Hepatocyte (in vitro differentiated cells): ENCODE measurements around the gene AGAP5. TPM values are rescaled to one million over a fixed set of nuclear protein-coding genes. Genes with fewer than 3 reads are reported as not detected.
"Not testable (repeated sequence)": the region's sequence is repeated elsewhere in the genome, so short reads cannot be mapped to it uniquely, and the experiment has no call there.

Experiments used
- DNase-seq: peaks from one replicate; pipeline ENCODE4 v3.0.0-alpha.2; 2016; ENCODE audit warnings: low spot score
- H2AFZ ChIP-seq: fragments of 200-600 bp; sonication (generic); 2 replicates; pipeline ENCODE4 v1.6.0; 2016; ENCODE audit warnings: antibody characterized with exemption, mild to moderate bottlenecking
- H3K27ac ChIP-seq: fragments of 200-600 bp; sonication (generic); 2 replicates; pipeline ENCODE4 v1.5.1; 2016; ENCODE audit warnings: mild to moderate bottlenecking
- H3K27me3 ChIP-seq: fragments of 200-600 bp; sonication (generic); 2 replicates; pipeline ENCODE4 v1.6.1; 2016
- H3K36me3 ChIP-seq: fragments of 200-600 bp; sonication (generic); replicated peaks from 2 replicates; pipeline ENCODE4 v1.5.1; 2016; ENCODE audit warnings: low read depth; ENCODE audit not compliant: insufficient read depth
- H3K4me1 ChIP-seq: fragments of 200-600 bp; sonication (generic); 2 replicates; pipeline ENCODE4 v1.5.1; 2016; ENCODE audit warnings: mild to moderate bottlenecking, moderate library complexity; ENCODE audit not compliant: insufficient read depth
- H3K4me2 ChIP-seq: fragments of 200-600 bp; sonication (generic); 2 replicates; pipeline ENCODE4 v1.6.0; 2016
- H3K4me3 ChIP-seq: fragments of 200-600 bp; sonication (generic); 2 replicates; pipeline ENCODE4 v1.5.1; 2016; ENCODE audit warnings: mild to moderate bottlenecking
- H3K79me2 ChIP-seq: fragments of 200-600 bp; sonication (generic); 2 replicates; pipeline ENCODE4 v1.6.0; 2017; ENCODE audit warnings: mild to moderate bottlenecking
- H3K9me2 ChIP-seq: fragments of 200-600 bp; sonication (generic); replicated peaks from 2 replicates; pipeline ENCODE4 v1.6.0; 2017; ENCODE audit warnings: mild to moderate bottlenecking; ENCODE audit not compliant: insufficient read depth
- H3K9me3 ChIP-seq: fragments of 200-600 bp; sonication (generic); 2 replicates; pipeline ENCODE4 v1.5.1; 2016; ENCODE audit warnings: low read depth, mild to moderate bottlenecking
- H4K20me1 ChIP-seq: fragments of 200-600 bp; sonication (generic); 2 replicates; pipeline ENCODE4 v1.6.0; 2016; ENCODE audit warnings: mild to moderate bottlenecking; ENCODE audit not compliant: insufficient read depth, poor library complexity, severe bottlenecking
- WGBS: methylation state at CpG from one replicate; pipeline ENCODE4 v1.1.6; 2016; ENCODE audit warnings: low lambda C conversion rate; ENCODE audit errors: missing lambda C conversion rate; 5-methylcytosine and 5-hydroxymethylcytosine counted together
- polyA plus RNA-seq: library from polyadenylated mRNA; unstranded; fragments of >200 nt; fragmentation: Nextera tagmentation; extraction: Ambion mirVana; gene quantifications from 2 replicates; pipeline ENCODE4 v1.2.1, GENCODE V29; 2016
- total RNA-seq: library from RNA; depleted of rRNA; stranded (reverse); fragments of >200 nt; gene quantifications from 2 replicates; pipeline ENCODE4 v1.2.3, GENCODE V29; 2014

Gene AGAP5
- total and polyA plus RNA-seq, 2 experiments from 2014 or later, result 1.9 to 3.6 TPM

- 98% methylated on average over 4 of the region's 4 CpGs for WGBS
- H3K4me2 ChIP-seq, H4K20me1 ChIP-seq, H3K79me2 ChIP-seq, H3K27ac ChIP-seq, H3K36me3 ChIP-seq, H3K4me3 ChIP-seq, DNase-seq, H3K4me1 ChIP-seq, H3K9me3 ChIP-seq, H3K9me2 ChIP-seq, H3K27me3 ChIP-seq, H2AFZ ChIP-seq: not testable (repeated sequence)
Measured at GRCh38 chr10:73668378-73668777, 29.5 kb downstream of the AGAP5 start.

DNA sequence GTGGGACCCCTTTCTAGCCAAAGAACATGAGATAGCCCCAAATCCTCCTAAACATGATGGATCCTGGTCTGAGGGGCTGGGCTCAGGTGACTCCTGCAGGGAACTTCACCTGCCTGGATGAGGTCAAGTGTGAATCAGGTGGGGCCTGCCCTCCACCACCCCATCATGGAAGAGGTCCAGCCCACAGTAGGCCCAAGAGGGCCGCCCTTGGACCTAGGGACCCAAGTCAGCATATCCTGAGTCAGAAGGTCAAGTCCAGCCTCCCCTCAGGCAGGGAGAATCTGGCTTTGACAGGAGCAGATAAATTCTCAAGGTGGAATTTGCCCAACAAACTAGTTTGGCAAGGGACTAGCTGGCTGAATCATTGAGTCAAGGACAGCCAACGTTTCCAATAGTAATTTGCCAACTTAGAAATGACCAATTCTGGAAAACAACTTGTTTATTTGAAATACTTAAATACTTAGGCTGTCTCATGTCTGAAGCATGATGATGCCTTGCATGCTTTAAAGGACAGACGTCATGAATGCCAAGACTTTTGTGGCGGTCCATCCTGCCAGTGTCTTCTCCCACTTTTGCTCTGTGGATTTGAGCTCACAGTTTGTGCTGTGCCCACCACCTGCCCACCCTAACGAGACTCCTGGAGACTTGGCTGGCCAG lies 31.6 kb downstream of the AGAP5 start:
- H3K4me3 ChIP-seq, H3K27me3 ChIP-seq, H3K4me1 ChIP-seq, H3K79me2 ChIP-seq, DNase-seq, H3K36me3 ChIP-seq, H3K9me3 ChIP-seq, H3K9me2 ChIP-seq, H3K27ac ChIP-seq, H3K4me2 ChIP-seq, H2AFZ ChIP-seq, H4K20me1 ChIP-seq: not testable (repeated sequence)
- WGBS, result 78% methylated on average over 5 of the region's 5 CpGs

DNA sequence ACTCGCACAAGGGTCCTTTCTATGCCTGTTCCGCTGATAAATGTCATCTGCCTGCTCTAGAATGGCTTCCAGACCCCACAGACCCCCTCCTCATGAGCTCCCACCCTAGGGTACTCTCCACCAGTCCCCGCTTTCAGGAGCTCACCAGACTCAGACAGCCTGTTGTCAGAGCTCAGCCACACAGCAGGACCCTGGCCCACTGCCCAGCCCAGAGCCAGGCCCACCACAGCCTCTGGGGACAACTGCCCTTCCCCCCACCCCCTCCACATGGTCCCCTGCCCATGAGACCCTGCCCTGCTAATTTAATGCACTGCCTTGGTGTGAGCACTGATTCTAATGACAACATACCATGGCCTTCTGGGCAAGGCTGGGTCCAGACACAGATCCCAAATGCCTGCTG lies 32.3 kb downstream of the AGAP5 start:
- H4K20me1 ChIP-seq, H3K9me2 ChIP-seq, H3K36me3 ChIP-seq, H3K4me3 ChIP-seq, H3K79me2 ChIP-seq, H3K27me3 ChIP-seq, H3K27ac ChIP-seq, H3K9me3 ChIP-seq, H3K4me1 ChIP-seq, H2AFZ ChIP-seq, DNase-seq, H3K4me2 ChIP-seq: not testable (repeated sequence)
- no CpG with 5 or more reads among the region's 3 CpGs for WGBS

DNA sequence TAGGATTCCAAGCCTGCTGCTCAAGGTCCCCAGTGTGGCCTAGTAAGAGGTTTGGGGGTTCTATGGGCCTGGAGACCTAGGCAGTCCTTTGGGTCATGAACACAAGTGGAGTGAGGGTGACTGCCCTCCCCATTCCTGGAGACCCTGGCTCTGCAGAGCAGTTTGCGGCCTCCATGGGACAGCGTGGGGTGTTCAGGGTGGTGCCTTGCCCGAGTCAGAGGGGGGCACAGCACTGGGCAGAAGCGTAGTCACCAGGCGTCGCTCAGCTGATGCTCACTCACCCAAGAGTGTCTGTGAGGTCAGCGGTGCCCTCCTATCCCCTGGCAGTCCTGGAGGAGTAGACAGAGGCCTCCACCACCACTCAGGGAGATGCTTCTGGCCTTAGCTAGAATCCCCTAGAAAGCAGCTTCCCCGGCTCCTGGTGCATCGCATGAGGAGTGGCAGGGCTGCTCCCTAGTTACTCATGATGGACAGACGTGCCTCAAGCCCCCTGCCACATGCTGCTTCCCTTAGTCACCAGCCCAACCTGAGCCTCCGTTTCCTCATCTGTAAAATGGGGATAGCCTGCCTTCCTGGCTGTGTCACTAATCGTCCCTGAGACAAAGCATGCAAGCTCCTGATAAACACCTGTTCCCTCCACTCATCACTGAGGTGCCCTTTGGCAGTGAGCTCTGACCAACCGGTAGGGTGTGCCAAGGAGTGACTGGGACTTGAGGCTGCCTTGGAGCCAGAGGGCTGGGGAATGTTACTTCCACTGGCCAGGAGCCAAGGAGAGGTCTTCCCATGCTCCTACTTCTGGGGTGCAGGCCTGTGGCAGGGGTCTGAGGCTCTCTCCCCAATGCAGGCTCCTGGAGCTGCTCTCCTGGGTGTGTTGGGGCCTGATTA lies 33.5 kb downstream of the AGAP5 start:
- 89% methylated on average over 13 of the region's 13 CpGs for WGBS
- not testable (repeated sequence) for H2AFZ ChIP-seq, H3K9me2 ChIP-seq, H3K4me3 ChIP-seq, H3K36me3 ChIP-seq, DNase-seq, H3K4me1 ChIP-seq, H4K20me1 ChIP-seq, H3K9me3 ChIP-seq, H3K27ac ChIP-seq, H3K4me2 ChIP-seq, H3K79me2 ChIP-seq, H3K27me3 ChIP-seq

DNA sequence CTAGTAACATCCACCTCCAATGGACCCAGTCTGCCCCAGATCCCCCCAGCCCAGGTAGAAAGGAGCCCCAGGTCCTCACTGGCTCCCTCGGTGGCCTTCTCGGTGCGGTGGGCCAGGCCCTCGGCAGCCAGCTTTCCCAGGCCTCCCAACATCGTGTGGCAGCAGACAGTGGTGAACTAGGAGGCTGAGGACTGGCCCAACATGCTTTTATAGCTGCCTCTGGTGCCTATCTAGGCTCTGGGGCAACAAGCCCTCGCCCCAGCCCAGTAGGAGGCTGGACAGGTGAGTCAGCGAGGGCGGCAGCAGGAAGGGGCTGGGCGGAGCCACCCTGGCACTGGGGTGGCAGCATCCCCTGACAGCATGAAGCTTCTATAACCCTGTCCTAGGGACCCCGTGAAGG lies 34.3 kb downstream of the AGAP5 start:
- 83% methylated on average over 10 of the region's 10 CpGs for WGBS
- not testable (repeated sequence) for H3K27me3 ChIP-seq, H3K4me2 ChIP-seq, H3K4me3 ChIP-seq, H3K4me1 ChIP-seq, H3K9me3 ChIP-seq, H3K9me2 ChIP-seq, H3K27ac ChIP-seq, DNase-seq, H4K20me1 ChIP-seq, H3K36me3 ChIP-seq, H2AFZ ChIP-seq, H3K79me2 ChIP-seq

- not testable (repeated sequence) for H3K36me3 ChIP-seq, DNase-seq, H3K9me3 ChIP-seq, H3K27me3 ChIP-seq, H3K79me2 ChIP-seq, H3K4me1 ChIP-seq, H2AFZ ChIP-seq, H3K4me3 ChIP-seq, H3K27ac ChIP-seq, H4K20me1 ChIP-seq, H3K9me2 ChIP-seq, H3K4me2 ChIP-seq
- 81% methylated on average over 7 of the region's 7 CpGs for WGBS
Measured at GRCh38 chr10:73662705-73663104, 35.2 kb downstream of the AGAP5 start.
